T-cell (primary cell): ENCODE data around the gene TMEM225B. TPM values are rescaled to one million over a fixed set of nuclear protein-coding genes. Genes with fewer than 3 reads are reported as not detected.
"Not testable (repeated sequence)": the region's sequence is repeated elsewhere in the genome, so short reads cannot be mapped to it uniquely, and the experiment has no call there.

ENCODE experiments used
- ATAC-seq, 4 experiments: fragments of 200-7000 bp in 3 of 4; fragments of 150-1000 bp in 1 of 4; cut with Tn5 transposase; replicated peaks in 1 of 4; 1 replicate in 3 of 4; 2 replicates in 1 of 4; pipeline ENCODE4 v1.10.0; 2021; ENCODE audit warnings: moderate library complexity in 3 of 4, mild to moderate bottlenecking in 2 of 4, moderate number of reproducible peaks in 1 of 4
- CTCF ChIA-PET, 2 donors: fragments of 300-600 bp; sonication (Branson Sonifier 250); formaldehyde crosslinking; loops; one replicate each; lab custom pipeline; 2022; ENCODE audit warnings: antibody characterized with exemption in 2 of 2; lab: Charles Lee
- POLR2A ChIA-PET, 2 donors: fragments of 300-600 bp; sonication (Branson Sonifier 250); formaldehyde crosslinking; loops; one replicate each; lab custom pipeline; 2022; ENCODE audit warnings: antibody characterized with exemption in 2 of 2; lab: Charles Lee
- DNase-seq, 35 experiments: peaks; one replicate each; pipeline versions ENCODE4 v3.0.0 to v3.0.0-alpha.2; 2013 to 2023
- H3K27ac ChIP-seq: one replicate; pipeline ENCODE4 v1.5.1; 2013; ENCODE audit warnings: low read length
- H3K27me3 ChIP-seq, 2 experiments: replicated peaks in 1 of 2; 1 replicate in 1 of 2; 2 replicates in 1 of 2; pipeline versions ENCODE4 v1.6.1 to v1.7.0; 2013; ENCODE audit warnings: low read length in 1 of 2, mixed read lengths in 1 of 2; ENCODE audit not compliant: control insufficient read depth in 2 of 2, insufficient read depth in 2 of 2; ENCODE audit errors: extremely low read depth in 1 of 2
- H3K36me3 ChIP-seq, 2 donors: 1 replicate in 1 of 2; 2 replicates in 1 of 2; pipeline versions ENCODE4 v1.6.1 to v1.7.0; 2013; ENCODE audit warnings: low read length in 1 of 2; ENCODE audit not compliant: control insufficient read depth in 2 of 2, insufficient read depth in 1 of 2; ENCODE audit errors: extremely low read depth in 1 of 2
- H3K4me1 ChIP-seq, 2 experiments: 1 replicate in 1 of 2; 2 replicates in 1 of 2; pipeline versions ENCODE4 v1.6.1 to v1.7.0; 2013; ENCODE audit warnings: low read length in 2 of 2, mixed read lengths in 1 of 2; ENCODE audit not compliant: insufficient read depth in 2 of 2, control insufficient read depth in 1 of 2; ENCODE audit errors: extremely low read depth in 1 of 2
- H3K4me3 ChIP-seq, 2 donors: 1 replicate in 1 of 2; 2 replicates in 1 of 2; pipeline versions ENCODE4 v1.5.1 to v1.7.0; 2013; ENCODE audit warnings: mild to moderate bottlenecking in 2 of 2, low read length in 1 of 2, moderate library complexity in 1 of 2; ENCODE audit not compliant: control insufficient read depth in 1 of 2; ENCODE audit errors: extremely low read depth in 1 of 2
- H3K9me3 ChIP-seq: 2 replicates; pipeline ENCODE4 v1.7.0; 2013
- H3K27ac Mint-ChIP-seq, 2 donors: one replicate each; pipeline ENCODE4 v1.8.0; 2020 to 2021; ENCODE audit warnings: mild to moderate bottlenecking in 2 of 2, mixed read lengths in 2 of 2
- H3K27me3 Mint-ChIP-seq, 2 donors: one replicate each; pipeline ENCODE4 v1.8.0; 2021 to 2022; ENCODE audit warnings: mixed read lengths in 2 of 2
- H3K36me3 Mint-ChIP-seq: one replicate; pipeline ENCODE4 v1.8.0; 2021; ENCODE audit warnings: mixed read lengths
- H3K4me1 Mint-ChIP-seq, 3 donors: one replicate each; pipeline ENCODE4 v1.8.0; 2020 to 2022; ENCODE audit warnings: mixed read lengths in 3 of 3, mild to moderate bottlenecking in 1 of 3
- H3K4me3 Mint-ChIP-seq, 3 donors: one replicate each; pipeline ENCODE4 v1.8.0; 2020 to 2022; ENCODE audit warnings: mild to moderate bottlenecking in 3 of 3, mixed read lengths in 3 of 3, moderate library complexity in 3 of 3
- H3K9me3 Mint-ChIP-seq, 3 donors: one replicate each; pipeline ENCODE4 v1.8.0; 2020 to 2022; ENCODE audit warnings: mixed read lengths in 3 of 3
- WGBS: methylation state at CpG from one replicate; pipeline ENCODE4 v1.1.5; 2013; ENCODE audit warnings: missing lambda C conversion rate; ENCODE audit not compliant: insufficient coverage; 5-methylcytosine and 5-hydroxymethylcytosine counted together
- total RNA-seq, 35 experiments: library from RNA in 6 of 35; stranded (reverse) in 6 of 35; fragments of 120-200 nt in 1 of 35; gene quantifications; one replicate each; pipeline versions ENCODE4 v1.2.1 to v1.2.4 and lab custom pipeline; 2013 to 2026

Gene TMEM225B
- total RNA-seq, 5 donors from 2014 or later (not counting 1 experiment from before 2014, with no cell fraction given), result 0.85 to 2.6 (median 1.1) TPM

DNA sequence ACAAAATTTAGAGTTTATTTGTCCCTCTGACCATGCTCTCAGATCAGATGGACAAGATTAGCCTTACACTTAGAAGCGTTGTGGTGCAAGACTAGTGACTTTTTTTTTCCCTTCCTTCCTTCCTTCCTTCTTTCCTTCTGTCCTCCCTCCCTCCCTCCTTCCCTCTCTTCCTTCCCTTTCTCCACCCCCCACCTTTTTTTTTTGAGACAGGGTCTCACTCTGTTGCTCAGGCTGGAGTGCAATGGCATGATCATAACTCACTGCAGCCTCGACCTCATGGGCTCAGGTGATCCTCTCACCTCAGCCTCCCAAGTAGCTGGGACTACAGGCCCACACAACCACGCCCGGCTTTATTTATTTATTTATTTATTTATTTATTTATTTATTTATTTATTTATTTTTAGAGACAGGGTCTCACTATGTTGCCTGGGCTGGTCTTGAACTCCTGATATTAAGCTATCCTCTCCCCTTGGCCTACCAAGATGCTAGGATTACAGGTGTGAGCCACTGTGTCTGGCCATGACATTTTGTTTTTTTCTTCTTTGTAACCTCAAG, 17.2 kb upstream of the TMEM225B start:
- H3K36me3 ChIP-seq, DNase-seq, H3K9me3 Mint-ChIP-seq, H3K27me3 ChIP-seq, ATAC-seq, H3K27me3 Mint-ChIP-seq, H3K36me3 Mint-ChIP-seq, H3K9me3 ChIP-seq: not testable (repeated sequence)
- POLR2A ChIA-PET, result interaction anchor here (0.6 to 0.7 kb wide), 3 partner anchors 36 to 257 kb away, joined by 3 to 7 read pairs (median 4); partner anchors contain the start of gene ZSCAN25 (in 1 of the 2)
- H3K4me3 Mint-ChIP-seq, result peak overlapping the region; percentile 82 to 91 (median 91)
- Histone ChIP-seq H3K4me1 (peaks cover 0 to 15% of the 10 kb centered on the region in 2 experiments), H3K4me3 (peak overlapping the region; percentile 63 to 86), H3K27ac (peak overlapping the region; percentile 39)
- CTCF ChIA-PET, result interaction anchor here in 1 of 2 donors (0.5 kb wide), 1 partner anchor 21 kb away, joined by 4 read pairs; no protein-coding TSS in a partner anchor
- no CpG with 5 or more reads among the region's 4 CpGs for WGBS
- peaks cover 12 to 15% (median 14%) of the 10 kb centered on the region in 3 donors for H3K4me1 Mint-ChIP-seq
- peak overlapping the region; percentile 76 to 81 for H3K27ac Mint-ChIP-seq

DNA sequence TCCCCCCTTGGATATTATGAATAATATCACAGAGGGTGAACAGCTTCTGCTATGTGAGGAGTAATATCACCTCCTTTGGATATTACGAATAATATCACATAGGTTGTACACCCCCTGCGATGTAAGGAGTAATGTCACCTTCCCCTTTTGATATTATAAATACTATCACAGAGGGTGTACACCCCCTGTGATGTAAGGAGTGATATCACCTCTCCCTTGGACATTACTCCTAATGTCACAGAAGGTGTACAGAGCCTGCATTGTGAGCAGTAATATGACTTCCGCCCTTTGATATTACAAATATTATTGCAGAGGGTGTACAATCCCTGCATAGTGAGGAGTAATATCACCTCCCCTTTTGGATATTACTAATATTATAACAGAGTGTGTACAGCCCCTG, 9.2 kb upstream of the TMEM225B start:
- WGBS, result no CpG with 5 or more reads among the region's 3 CpGs

DNA sequence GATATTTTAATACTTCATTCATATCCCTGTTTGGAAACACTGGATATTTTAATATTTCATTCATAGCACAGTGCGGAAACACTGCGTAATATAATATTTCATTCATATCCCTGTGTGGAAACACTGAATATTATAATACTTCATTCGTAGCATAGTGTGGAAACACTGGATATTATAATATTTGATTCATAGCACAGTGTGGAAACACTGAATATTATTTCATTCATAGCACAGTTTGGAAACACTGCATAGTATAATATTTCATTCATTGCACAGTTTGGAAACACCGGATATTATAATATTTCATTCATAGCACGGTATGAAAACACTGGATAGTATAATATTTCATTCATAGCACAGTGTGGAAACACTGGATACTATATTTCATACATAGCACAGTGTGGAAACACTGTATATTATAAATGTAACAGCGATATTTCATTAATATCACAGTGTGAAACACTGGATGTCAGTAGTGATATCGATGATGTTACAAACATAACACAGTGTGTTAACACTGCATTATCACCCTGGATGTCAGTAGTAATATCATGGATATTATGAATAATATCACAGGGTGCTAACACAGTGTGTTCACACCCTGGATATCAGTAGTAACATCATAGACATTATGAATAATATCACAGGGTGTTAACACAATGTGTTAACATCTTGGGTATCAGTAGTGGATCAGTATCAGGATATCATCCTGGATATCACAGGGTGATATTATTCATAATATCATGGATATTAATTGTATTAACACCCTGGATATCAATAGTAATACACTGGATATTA, 2.9 kb upstream of the TMEM225B start:
- H3K27ac ChIP-seq, result no peak overlapping the region
- POLR2A ChIA-PET, result no interaction called here
- DNase-seq (no peak), ATAC-seq (peak in 3 of 4 experiments; percentile 34 to 47 (median 36))
- no peak overlapping the region for H3K4me3 ChIP-seq
- Mint-ChIP-seq H3K36me3 (no peaks in the 10 kb centered on the region), H3K9me3 (no peaks in the 10 kb centered on the region), H3K4me3 (no peak overlapping the region), H3K27ac (no peak overlapping the region), H3K27me3 (no peaks in the 10 kb centered on the region), H3K4me1 (no peaks in the 10 kb centered on the region)
- H3K9me3 ChIP-seq, result no peaks in the 10 kb centered on the region
- WGBS, result no CpG with 5 or more reads among the region's 7 CpGs
- no peaks in the 10 kb centered on the region for H3K36me3 ChIP-seq
- no peaks in the 10 kb centered on the region for H3K4me1 ChIP-seq
- H3K27me3 ChIP-seq, result no peaks in the 10 kb centered on the region
- CTCF ChIA-PET, result no interaction called here

More for the DNA sequence above, 9.2 kb upstream of the TMEM225B start:
- H3K4me1 ChIP-seq, result no peaks in the 10 kb centered on the region
- H3K36me3 Mint-ChIP-seq, result no peaks in the 10 kb centered on the region
- no peaks in the 10 kb centered on the region for H3K36me3 ChIP-seq
- H3K27ac Mint-ChIP-seq, result no peak overlapping the region
- H3K27ac ChIP-seq, result no peak overlapping the region
- DNase-seq, result no peak
- no peak overlapping the region for H3K4me3 ChIP-seq
- CTCF ChIA-PET, result no interaction called here
- ATAC-seq, result no peak
- no peaks in the 10 kb centered on the region for H3K9me3 Mint-ChIP-seq
- peaks cover 5 to 6% of the 10 kb centered on the region in 2 donors for H3K27me3 Mint-ChIP-seq
- no peaks in the 10 kb centered on the region for H3K9me3 ChIP-seq
- no peak overlapping the region for H3K4me3 Mint-ChIP-seq
- H3K4me1 Mint-ChIP-seq, result no peaks in the 10 kb centered on the region
- POLR2A ChIA-PET, result no interaction called here
- H3K27me3 ChIP-seq, result no peaks in the 10 kb centered on the region

DNA sequence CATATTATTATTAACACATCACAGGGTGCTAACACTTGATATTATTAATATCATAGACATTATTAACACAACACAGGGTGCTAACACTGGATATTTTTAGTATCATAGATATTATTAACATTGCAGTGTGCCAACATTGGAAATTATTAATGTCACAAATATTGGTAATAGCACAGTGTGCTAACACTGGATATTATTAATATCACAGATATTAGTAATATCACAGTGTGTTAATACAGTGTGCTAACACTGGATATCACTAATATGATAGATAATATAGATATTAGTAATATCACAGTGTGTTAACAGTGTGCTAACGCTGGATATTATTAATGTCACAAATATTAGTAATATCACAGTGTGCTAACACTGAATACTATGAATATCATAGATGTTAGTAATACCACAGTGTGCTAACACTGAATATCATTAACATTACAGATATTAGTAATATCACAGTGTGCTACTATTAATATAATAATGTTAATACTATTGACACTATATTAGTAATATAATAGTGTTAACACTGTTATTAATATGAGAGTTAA, 1.6 kb upstream of the TMEM225B start:
- H3K27me3 Mint-ChIP-seq, result no peaks in the 10 kb centered on the region
- ATAC-seq (no peak), DNase-seq (no peak)
- CTCF ChIA-PET, result no interaction called here
- no peak overlapping the region for H3K4me3 Mint-ChIP-seq
- POLR2A ChIA-PET, result no interaction called here
- no peaks in the 10 kb centered on the region for H3K9me3 Mint-ChIP-seq
- Histone ChIP-seq H3K9me3 (no peaks in the 10 kb centered on the region), H3K4me1 (no peaks in the 10 kb centered on the region), H3K36me3 (no peaks in the 10 kb centered on the region), H3K27ac (no peak overlapping the region), H3K27me3 (no peaks in the 10 kb centered on the region), H3K4me3 (no peak overlapping the region)
- no peaks in the 10 kb centered on the region for H3K36me3 Mint-ChIP-seq
- no CpG with 5 or more reads among the region's 1 CpG for WGBS
- H3K27ac Mint-ChIP-seq, result no peak overlapping the region
- H3K4me1 Mint-ChIP-seq, result peaks cover 0 to 4% (median 0%) of the 10 kb centered on the region in 3 donors

DNA sequence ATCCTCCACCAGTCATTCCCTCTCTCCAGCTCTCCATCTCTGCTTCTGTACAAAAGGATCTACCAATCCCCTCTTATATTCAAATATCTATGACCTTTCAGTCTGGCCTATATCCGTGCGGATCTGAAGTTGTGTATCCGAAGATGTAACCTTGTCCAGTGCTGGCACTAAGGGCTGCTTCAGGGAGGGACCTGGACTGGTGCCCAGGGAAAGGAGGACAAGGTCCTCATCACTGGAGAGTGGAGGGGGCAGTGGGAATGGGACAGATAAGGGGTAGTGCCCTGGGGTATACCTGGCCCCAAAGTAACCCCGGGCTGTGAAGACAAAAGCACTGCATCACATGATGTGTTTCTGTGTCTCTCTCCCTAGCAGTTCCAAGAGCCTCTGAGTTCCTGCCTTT, 1.8 kb downstream of the TMEM225B start:
- CTCF ChIA-PET, result no interaction called here

DNA sequence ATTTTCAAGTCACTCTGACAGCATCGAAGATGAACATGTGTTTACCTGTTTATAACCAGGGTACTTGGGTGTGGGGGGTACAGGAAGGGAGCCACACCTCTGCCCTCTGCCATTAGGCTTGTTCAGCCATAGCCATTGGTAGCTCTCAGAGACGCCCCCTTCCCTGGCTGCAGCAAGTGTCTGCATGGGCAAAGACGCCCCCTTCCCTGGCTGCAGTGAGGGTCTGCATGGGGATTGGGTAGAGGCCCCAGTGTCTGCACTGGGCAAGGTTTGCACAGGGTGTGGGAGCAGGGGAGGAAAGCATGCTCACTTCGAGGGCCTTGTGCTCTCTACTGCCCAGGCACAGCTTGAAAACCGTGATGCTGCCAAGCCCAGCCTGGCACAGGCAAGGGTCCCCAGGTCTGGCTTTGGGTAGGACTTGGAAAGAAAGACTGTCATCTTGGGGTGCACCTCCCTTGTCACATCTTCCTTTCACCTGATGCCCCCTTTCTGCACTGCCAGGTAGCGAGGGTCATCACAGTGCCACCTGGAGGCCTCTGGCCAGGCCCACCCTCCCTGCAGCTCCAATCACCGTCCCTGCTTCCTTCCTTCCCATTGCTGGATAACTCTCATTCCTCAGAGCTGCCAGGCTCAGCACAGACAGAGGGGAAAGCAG, 3.7 kb downstream of the TMEM225B start:
- ATAC-seq (no peak), DNase-seq (no peak)
- Mint-ChIP-seq H3K27ac (no peak overlapping the region), H3K4me1 (peaks cover 0 to 4% (median 2%) of the 10 kb centered on the region in 3 donors), H3K4me3 (no peak overlapping the region), H3K9me3 (no peaks in the 10 kb centered on the region), H3K27me3 (no peaks in the 10 kb centered on the region), H3K36me3 (no peaks in the 10 kb centered on the region)
- 94% methylated on average over 5 of the region's 7 CpGs for WGBS
- Histone ChIP-seq H3K4me1 (no peaks in the 10 kb centered on the region), H3K36me3 (no peaks in the 10 kb centered on the region), H3K27ac (no peak overlapping the region), H3K9me3 (no peaks in the 10 kb centered on the region), H3K27me3 (peaks cover 0 to 2% of the 10 kb centered on the region in 2 experiments), H3K4me3 (no peak overlapping the region)
- ChIA-PET CTCF (no interaction called here), POLR2A (no interaction called here)

More for the DNA sequence above, 1.8 kb downstream of the TMEM225B start:
- H3K27ac Mint-ChIP-seq, result no peak overlapping the region
- H3K9me3 Mint-ChIP-seq, result no peaks in the 10 kb centered on the region
- POLR2A ChIA-PET, result no interaction called here
- H3K36me3 ChIP-seq, result no peaks in the 10 kb centered on the region
- no peaks in the 10 kb centered on the region for H3K36me3 Mint-ChIP-seq
- H3K4me1 ChIP-seq, result no peaks in the 10 kb centered on the region
- no peak for ATAC-seq
- H3K4me1 Mint-ChIP-seq, result peaks cover 0 to 4% (median 2%) of the 10 kb centered on the region in 3 donors
- H3K9me3 ChIP-seq, result no peaks in the 10 kb centered on the region
- no peak overlapping the region for H3K27ac ChIP-seq
- WGBS, result 90% methylated on average over 3 of the region's 4 CpGs
- H3K27me3 Mint-ChIP-seq, result no peaks in the 10 kb centered on the region
- no peak overlapping the region for H3K4me3 Mint-ChIP-seq
- no peak for DNase-seq
- H3K4me3 ChIP-seq, result no peak overlapping the region
- H3K27me3 ChIP-seq, result no peaks in the 10 kb centered on the region
